H9 (cell line): ENCODE data around the gene GAB3. TPM values are rescaled to one million over a fixed set of nuclear protein-coding genes. Genes with fewer than 3 reads are reported as not detected.

Source experiments
- DNase-seq: peaks from one replicate; pipeline ENCODE4 v3.0.0-alpha.2; 2017
- H2AFZ ChIP-seq: one replicate; pipeline ENCODE4 v1.6.1; 2013; ENCODE audit warnings: mild to moderate bottlenecking, low read length, control low read depth, moderate library complexity
- H2AK5ac ChIP-seq: 2 replicates; pipeline ENCODE4 v1.6.1; 2013; ENCODE audit warnings: low read length, control low read depth, mixed read lengths; ENCODE audit not compliant: insufficient read length
- H2BK120ac ChIP-seq: one replicate; pipeline ENCODE4 v1.6.1; 2013; ENCODE audit warnings: low read depth, mild to moderate bottlenecking, low read length, control low read depth, inconsistent platforms; ENCODE audit not compliant: poor library complexity, severe bottlenecking
- H2BK12ac ChIP-seq: 2 replicates; pipeline ENCODE4 v1.6.1; 2013; ENCODE audit warnings: low read length, control low read depth, mixed read lengths, low read depth; ENCODE audit not compliant: insufficient read length
- H2BK15ac ChIP-seq: 2 replicates; pipeline ENCODE4 v1.6.1; 2013; ENCODE audit warnings: low read depth, low read length, control low read depth
- H2BK20ac ChIP-seq: one replicate; pipeline ENCODE4 v1.6.1; 2013; ENCODE audit warnings: low read depth, mild to moderate bottlenecking, low read length, control low read depth, inconsistent platforms; ENCODE audit not compliant: poor library complexity, severe bottlenecking
- H2BK5ac ChIP-seq: 2 replicates; pipeline ENCODE4 v1.6.1; 2013; ENCODE audit warnings: low read length, control low read depth, mixed read lengths; ENCODE audit not compliant: insufficient read length
- H3K14ac ChIP-seq: 2 replicates; pipeline ENCODE4 v1.6.1; 2013; ENCODE audit warnings: low read length, control low read depth; ENCODE audit not compliant: insufficient read depth
- H3K18ac ChIP-seq: 2 replicates; pipeline ENCODE4 v1.6.1; 2013; ENCODE audit warnings: low read depth, mild to moderate bottlenecking, mixed read lengths, low read length, control low read depth; ENCODE audit not compliant: insufficient read length
- H3K23ac ChIP-seq: 2 replicates; pipeline ENCODE4 v1.6.1; 2013; ENCODE audit warnings: low read length, control low read depth, mixed read lengths, low read depth; ENCODE audit not compliant: insufficient read length
- H3K23me2 ChIP-seq: 2 replicates; pipeline ENCODE4 v1.6.1; 2013; ENCODE audit warnings: low read depth, mild to moderate bottlenecking, mixed read lengths, low read length, control low read depth; ENCODE audit not compliant: insufficient read length, poor library complexity, severe bottlenecking
- H3K27ac ChIP-seq: 2 replicates; pipeline ENCODE4 v1.5.1; 2013; ENCODE audit warnings: low read length, control low read depth, mixed read lengths, low read depth; ENCODE audit not compliant: insufficient read length
- H3K27me3 ChIP-seq: 2 replicates; pipeline ENCODE4 v1.6.1; 2013; ENCODE audit warnings: low read length, control low read depth, inconsistent platforms; ENCODE audit not compliant: insufficient read depth
- H3K4ac ChIP-seq: 2 replicates; pipeline ENCODE4 v1.6.1; 2013; ENCODE audit warnings: low read depth, mild to moderate bottlenecking, control low read depth, inconsistent platforms, low read length, moderate library complexity
- H3K4me1 ChIP-seq: 2 replicates; pipeline ENCODE4 v1.6.1; 2013; ENCODE audit warnings: low read length, control low read depth, inconsistent platforms; ENCODE audit not compliant: insufficient read depth
- H3K4me2 ChIP-seq: 2 replicates; pipeline ENCODE4 v1.6.1; 2013; ENCODE audit warnings: low read length, control low read depth, mixed read lengths; ENCODE audit not compliant: insufficient read length, insufficient read depth
- H3K56ac ChIP-seq: 2 replicates; pipeline ENCODE4 v1.6.1; 2013; ENCODE audit warnings: low read depth, mild to moderate bottlenecking, mixed read lengths, low read length, control low read depth; ENCODE audit not compliant: insufficient read length
- H3K79me1 ChIP-seq: 2 replicates; pipeline ENCODE4 v1.6.1; 2013; ENCODE audit warnings: low read depth, mild to moderate bottlenecking, moderate library complexity, low read length, control low read depth, inconsistent platforms; ENCODE audit not compliant: insufficient read depth, poor library complexity, severe bottlenecking
- H3K79me2 ChIP-seq: 2 replicates; pipeline ENCODE4 v1.6.1; 2013; ENCODE audit warnings: low read length, control low read depth, inconsistent platforms; ENCODE audit not compliant: insufficient read depth
- H3K9ac ChIP-seq: 2 replicates; pipeline ENCODE4 v1.6.1; 2013; ENCODE audit warnings: low read length, control low read depth, mixed read lengths; ENCODE audit not compliant: insufficient read length; ENCODE audit errors: extremely low read depth
- H3K9me3 ChIP-seq: one replicate; pipeline ENCODE4 v1.6.1; 2013; ENCODE audit warnings: low read depth, low read length, inconsistent platforms; ENCODE audit not compliant: control insufficient read depth
- H3T11ph ChIP-seq: one replicate; pipeline ENCODE4 v1.6.1; 2013; ENCODE audit warnings: mild to moderate bottlenecking, low read length, control low read depth, inconsistent platforms
- H4K20me1 ChIP-seq: one replicate; pipeline ENCODE4 v1.6.1; 2013; ENCODE audit not compliant: control insufficient read depth, insufficient read length, insufficient read depth
- H4K5ac ChIP-seq: 2 replicates; pipeline ENCODE4 v1.6.1; 2013; ENCODE audit warnings: low read depth, mild to moderate bottlenecking, mixed read lengths, low read length, control low read depth; ENCODE audit not compliant: insufficient read length
- H4K8ac ChIP-seq: replicated peaks from 2 replicates; pipeline ENCODE4 v1.6.1; 2013; ENCODE audit warnings: low read length, control low read depth, mixed read lengths, low read depth; ENCODE audit not compliant: insufficient read length
- H4K91ac ChIP-seq: 2 replicates; pipeline ENCODE4 v1.6.1; 2013; ENCODE audit warnings: low read depth, mild to moderate bottlenecking, moderate library complexity, mixed read lengths, low read length, control low read depth; ENCODE audit not compliant: insufficient read length
- H3K27ac Mint-ChIP-seq, 3 experiments: 2 replicates in 2 of 3; 3 replicates in 1 of 3; pipeline ENCODE4 v1.8.0; 2020 to 2021; ENCODE audit warnings: mixed read lengths in 3 of 3, mild to moderate bottlenecking in 1 of 3, moderate library complexity in 1 of 3
- H3K27me3 Mint-ChIP-seq: 2 replicates; pipeline ENCODE4 v1.8.0; 2021; ENCODE audit warnings: low read depth, mild to moderate bottlenecking, moderate library complexity, mixed read lengths
- H3K36me3 Mint-ChIP-seq, 3 experiments: 2 replicates in 2 of 3; 3 replicates in 1 of 3; pipeline ENCODE4 v1.8.0; 2020 to 2021; ENCODE audit warnings: low read depth in 3 of 3, mixed read lengths in 3 of 3; ENCODE audit not compliant: insufficient read depth in 1 of 3
- H3K4me1 Mint-ChIP-seq, 2 experiments: 2 replicates each; pipeline ENCODE4 v1.8.0; 2020; ENCODE audit warnings: mixed read lengths in 2 of 2
- H3K4me3 Mint-ChIP-seq, 2 experiments: 2 replicates in 1 of 2; 3 replicates in 1 of 2; pipeline ENCODE4 v1.8.0; 2020 to 2021; ENCODE audit warnings: mild to moderate bottlenecking in 2 of 2, mixed read lengths in 2 of 2, moderate library complexity in 1 of 2
- H3K9me3 Mint-ChIP-seq, 2 experiments: 2 replicates in 1 of 2; 3 replicates in 1 of 2; pipeline ENCODE4 v1.8.0; 2020; ENCODE audit warnings: mild to moderate bottlenecking in 2 of 2, mixed read lengths in 2 of 2, moderate library complexity in 1 of 2
- WGBS: extraction: QIAGEN DNeasy Blood & Tissue Kit; methylation state at CpG from one replicate; pipeline ENCODE4 v1.1.7; 2013; ENCODE audit warnings: missing lambda C conversion rate, low lambda C conversion rate, mixed read lengths; ENCODE audit not compliant: insufficient read length; ENCODE audit errors: extremely low coverage; 5-methylcytosine and 5-hydroxymethylcytosine counted together
- total RNA-seq: library from RNA; stranded (reverse); gene quantifications from 2 replicates; pipeline ENCODE4 v1.2.1, GENCODE V29; 2021
- TF ChIP-seq, protein P1 (sequence below): fragments of 200-600 bp; sonication (generic); conservative IDR thresholded peaks from 3 replicates; pipeline ENCODE4 v1.8.0; 2021; ENCODE audit warnings: antibody characterized with exemption, mild to moderate bottlenecking

GAB3 gene
- total RNA-seq, 1 experiment from 2014 or later = 0.46 TPM

DNA sequence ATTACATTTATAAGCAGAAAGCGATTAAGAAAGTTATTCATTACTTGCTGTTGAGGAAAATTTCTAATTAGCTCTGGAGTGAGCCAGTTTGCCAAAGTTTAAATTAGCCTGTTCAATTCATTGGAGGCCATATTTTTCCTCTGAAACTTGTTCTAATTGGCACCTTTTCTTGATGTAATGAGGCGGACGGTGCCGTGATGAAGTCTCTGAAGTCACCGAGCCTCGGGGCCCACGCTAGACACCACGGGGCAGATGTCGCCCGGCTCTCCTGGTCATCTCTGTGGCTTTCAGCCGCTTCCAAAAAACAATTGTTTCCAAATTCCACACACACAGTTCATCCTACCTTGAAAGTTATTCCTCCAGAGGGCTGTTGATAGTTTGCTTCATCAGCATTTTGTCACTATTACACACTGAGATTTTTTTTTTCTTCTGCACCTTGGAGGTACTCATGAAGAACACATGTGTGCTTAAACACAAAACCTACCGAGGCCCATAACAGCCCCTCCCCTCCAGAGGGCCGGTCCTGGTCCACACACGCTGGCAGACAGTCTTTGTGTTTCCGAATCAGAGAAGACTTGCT, 93.6 kb downstream of the GAB3 start:
- H4K5ac ChIP-seq = no peak overlapping the region
- Mint-ChIP-seq H3K4me3 (no peak overlapping the region), H3K27me3 (peaks cover 5% of the 10 kb centered on the region), H3K36me3 (peaks cover 0 to 5% (median 0%) of the 10 kb centered on the region in 3 experiments; a peak in 3 of 7 replicates), H3K9me3 (peaks cover 65 to 70% of the 10 kb centered on the region in 2 experiments), H3K27ac (no peak overlapping the region), H3K4me1 (no peaks in the 10 kb centered on the region)
- H4K8ac ChIP-seq = no peak overlapping the region
- no peak overlapping the region for H2BK20ac ChIP-seq
- H3K27me3 ChIP-seq = no peaks in the 10 kb centered on the region
- TF ChIP-seq, protein P1, sequence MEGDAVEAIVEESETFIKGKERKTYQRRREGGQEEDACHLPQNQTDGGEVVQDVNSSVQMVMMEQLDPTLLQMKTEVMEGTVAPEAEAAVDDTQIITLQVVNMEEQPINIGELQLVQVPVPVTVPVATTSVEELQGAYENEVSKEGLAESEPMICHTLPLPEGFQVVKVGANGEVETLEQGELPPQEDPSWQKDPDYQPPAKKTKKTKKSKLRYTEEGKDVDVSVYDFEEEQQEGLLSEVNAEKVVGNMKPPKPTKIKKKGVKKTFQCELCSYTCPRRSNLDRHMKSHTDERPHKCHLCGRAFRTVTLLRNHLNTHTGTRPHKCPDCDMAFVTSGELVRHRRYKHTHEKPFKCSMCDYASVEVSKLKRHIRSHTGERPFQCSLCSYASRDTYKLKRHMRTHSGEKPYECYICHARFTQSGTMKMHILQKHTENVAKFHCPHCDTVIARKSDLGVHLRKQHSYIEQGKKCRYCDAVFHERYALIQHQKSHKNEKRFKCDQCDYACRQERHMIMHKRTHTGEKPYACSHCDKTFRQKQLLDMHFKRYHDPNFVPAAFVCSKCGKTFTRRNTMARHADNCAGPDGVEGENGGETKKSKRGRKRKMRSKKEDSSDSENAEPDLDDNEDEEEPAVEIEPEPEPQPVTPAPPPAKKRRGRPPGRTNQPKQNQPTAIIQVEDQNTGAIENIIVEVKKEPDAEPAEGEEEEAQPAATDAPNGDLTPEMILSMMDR = no peak
- H2BK5ac ChIP-seq = no peak overlapping the region
- no peak overlapping the region for H3K23ac ChIP-seq
- no peaks in the 10 kb centered on the region for H4K20me1 ChIP-seq
- H3K27ac ChIP-seq = no peak overlapping the region
- WGBS = no CpG with 5 or more reads among the region's 15 CpGs
- no peak overlapping the region for H2BK15ac ChIP-seq
- no peak for DNase-seq
- no peaks in the 10 kb centered on the region for H3K4me1 ChIP-seq
- H3K4ac ChIP-seq = no peak overlapping the region
- no peak overlapping the region for H3K4me2 ChIP-seq
- H2AFZ ChIP-seq = no peak overlapping the region
- H3K79me2 ChIP-seq = no peaks in the 10 kb centered on the region
- no peak overlapping the region for H3K9ac ChIP-seq
- H3K9me3 ChIP-seq = peaks cover 35% of the 10 kb centered on the region
- H2BK12ac ChIP-seq = no peak overlapping the region
- no peak overlapping the region for H3K18ac ChIP-seq
- H4K91ac ChIP-seq = no peak overlapping the region
- no peak overlapping the region for H3K56ac ChIP-seq
- no peak overlapping the region for H2AK5ac ChIP-seq
- no peak overlapping the region for H3T11ph ChIP-seq
- no peak overlapping the region for H3K14ac ChIP-seq
- H3K23me2 ChIP-seq = no peaks in the 10 kb centered on the region
- H3K79me1 ChIP-seq = no peaks in the 10 kb centered on the region
- H2BK120ac ChIP-seq = no peak overlapping the region
